Keratinocyte (primary cell): ENCODE data around the gene NES.

Experiments used
- EZH2 ChIP-seq: IDR thresholded peaks from one replicate; pipeline ENCODE4 v1.6.1; 2012; ENCODE audit warnings: inconsistent platforms, mild to moderate bottlenecking, low read length, moderate library complexity
- TF ChIP-seq, protein P1 (sequence below), 3 experiments: IDR thresholded peaks in 1 of 3; conservative IDR thresholded peaks in 1 of 3; optimal IDR thresholded peaks in 1 of 3; 2 replicates in 2 of 3; 3 replicates in 1 of 3; pipeline versions ENCODE3 to v1.5.1; 2011; ENCODE audit warnings: low read length in 3 of 3, mild to moderate bottlenecking in 3 of 3, moderate library complexity in 2 of 3, control low read depth in 1 of 3, inconsistent platforms in 1 of 3; ENCODE audit not compliant: insufficient read depth in 2 of 3; ENCODE audit errors: extremely low read depth in 1 of 3

DNA sequence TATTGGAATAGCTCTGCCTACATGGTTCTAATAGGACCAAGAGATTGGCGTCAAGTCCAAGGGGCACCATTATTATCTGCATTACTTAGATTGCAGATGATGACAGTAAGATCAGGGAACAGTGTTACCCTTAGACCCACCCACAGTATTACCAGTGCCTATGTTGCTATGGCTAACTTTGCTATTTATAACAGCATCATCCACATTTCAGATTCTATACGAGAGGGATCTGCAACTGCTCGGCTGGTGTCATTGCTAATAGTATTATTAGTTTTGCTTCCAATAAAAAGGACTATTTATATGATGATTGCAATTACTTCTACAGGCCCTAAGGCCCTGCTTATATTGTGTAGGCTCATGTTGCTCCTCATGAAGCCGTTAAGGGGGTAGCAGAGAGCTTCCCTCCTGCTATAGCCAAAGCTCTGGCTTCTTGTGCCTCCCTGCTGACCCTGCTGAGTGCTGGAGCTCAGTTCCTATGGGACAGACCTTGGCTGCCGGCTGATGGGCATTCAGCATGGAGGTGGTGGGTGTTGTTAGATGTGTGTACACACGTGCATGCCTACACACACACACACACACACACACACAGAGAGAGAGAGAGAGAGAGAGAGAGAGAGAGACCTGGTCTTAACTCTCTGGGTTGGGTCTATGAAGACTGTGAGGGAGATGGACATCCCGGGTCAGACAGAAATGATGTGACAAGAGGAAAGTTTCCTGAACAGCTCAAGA lies 34.0 kb downstream of the NES start:
- TF ChIP-seq, protein P1, sequence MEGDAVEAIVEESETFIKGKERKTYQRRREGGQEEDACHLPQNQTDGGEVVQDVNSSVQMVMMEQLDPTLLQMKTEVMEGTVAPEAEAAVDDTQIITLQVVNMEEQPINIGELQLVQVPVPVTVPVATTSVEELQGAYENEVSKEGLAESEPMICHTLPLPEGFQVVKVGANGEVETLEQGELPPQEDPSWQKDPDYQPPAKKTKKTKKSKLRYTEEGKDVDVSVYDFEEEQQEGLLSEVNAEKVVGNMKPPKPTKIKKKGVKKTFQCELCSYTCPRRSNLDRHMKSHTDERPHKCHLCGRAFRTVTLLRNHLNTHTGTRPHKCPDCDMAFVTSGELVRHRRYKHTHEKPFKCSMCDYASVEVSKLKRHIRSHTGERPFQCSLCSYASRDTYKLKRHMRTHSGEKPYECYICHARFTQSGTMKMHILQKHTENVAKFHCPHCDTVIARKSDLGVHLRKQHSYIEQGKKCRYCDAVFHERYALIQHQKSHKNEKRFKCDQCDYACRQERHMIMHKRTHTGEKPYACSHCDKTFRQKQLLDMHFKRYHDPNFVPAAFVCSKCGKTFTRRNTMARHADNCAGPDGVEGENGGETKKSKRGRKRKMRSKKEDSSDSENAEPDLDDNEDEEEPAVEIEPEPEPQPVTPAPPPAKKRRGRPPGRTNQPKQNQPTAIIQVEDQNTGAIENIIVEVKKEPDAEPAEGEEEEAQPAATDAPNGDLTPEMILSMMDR (optimal IDR thresholded peaks at IDR 0.05 in 1 of 3, IDR thresholded peaks at IDR 0.05 in 1 of 3, conservative IDR thresholded peaks at IDR 0.05 in 1 of 3; ENCODE audit: extremely low read depth in 1 of 3, insufficient read depth in 2 of 3, low read length in 3 of 3), result no peak
- TF ChIP-seq EZH2, result no peak
